Gastroesophageal sphincter (tissue), 4 donors: ENCODE results near the gene C22orf31. TPM values are rescaled to one million over a fixed set of nuclear protein-coding genes. Genes with fewer than 3 reads are reported as not detected.

Experiments
- ATAC-seq: fragments of 150-250 bp; one replicate; pipeline ENCODE4 v1.9.1; 2016; ENCODE audit warnings: mild to moderate bottlenecking, moderate library complexity
- H3K27ac ChIP-seq, 4 donors: fragments of 200-600 bp; sonication (generic) in 3 of 4; 1 replicate in 3 of 4; 2 replicates in 1 of 4; pipeline ENCODE4 v1.5.1; 2016 to 2019
- H3K27me3 ChIP-seq: fragments of 200-600 bp; sonication (generic); one replicate; pipeline ENCODE4 v1.5.1; 2019
- H3K36me3 ChIP-seq, 2 donors: fragments of 200-600 bp; sonication (generic); one replicate each; pipeline ENCODE4 v1.5.1; 2019; ENCODE audit warnings: control low read depth in 1 of 2
- H3K4me1 ChIP-seq, 3 donors: fragments of 200-600 bp; sonication (generic); 1 replicate in 2 of 3; 2 replicates in 1 of 3; pipeline ENCODE4 v1.5.1; 2016 to 2019; ENCODE audit warnings: control low read depth in 2 of 3
- H3K4me3 ChIP-seq, 2 donors: fragments of 200-600 bp; sonication (generic); one replicate each; pipeline ENCODE4 v1.5.1; 2019; ENCODE audit warnings: mild to moderate bottlenecking in 1 of 2, moderate library complexity in 1 of 2
- H3K9me3 ChIP-seq, 3 donors: fragments of 200-600 bp; sonication (generic); one replicate each; pipeline ENCODE4 v1.5.1; 2017 to 2019; ENCODE audit warnings: control low read depth in 2 of 3
- CTCF ChIP-seq, 4 experiments: fragments of 200-600 bp in 2 of 4; fragments of 450-650 bp in 2 of 4; sonication (generic) in 1 of 4; IDR thresholded peaks; one replicate each; pipeline ENCODE4 v1.5.1; 2017 to 2019; ENCODE audit warnings: antibody characterized with exemption in 4 of 4, mild to moderate bottlenecking in 2 of 4, moderate library complexity in 2 of 4
- EP300 ChIP-seq: sonication (generic); formaldehyde crosslinking; IDR thresholded peaks from one replicate; pipeline ENCODE4 v1.6.1; 2017; ENCODE audit warnings: antibody characterized with exemption, mild to moderate bottlenecking
- POLR2A ChIP-seq, 2 donors: fragments of 450-650 bp; IDR thresholded peaks; one replicate each; pipeline ENCODE4 v1.6.1; 2017; ENCODE audit warnings: antibody characterized with exemption in 2 of 2, mild to moderate bottlenecking in 2 of 2, moderate library complexity in 1 of 2
- POLR2AphosphoS5 ChIP-seq: sonication (generic); formaldehyde crosslinking; IDR thresholded peaks from one replicate; pipeline ENCODE4 v1.6.1; 2017; ENCODE audit warnings: antibody characterized with exemption
- WGBS, 2 donors: methylation state at CpG; one replicate each; pipeline ENCODE4 v1.1.5; 2018; ENCODE audit warnings: low coverage in 1 of 2; 5-methylcytosine and 5-hydroxymethylcytosine counted together
- total RNA-seq, 4 donors: library from RNA; depleted of rRNA; stranded (reverse); fragments of >200 nt; gene quantifications; one replicate each; pipeline ENCODE4 v1.1.0, GENCODE V29; 2016

C22orf31 gene
- total RNA-seq, 4 donors from 2014 or later, result not detected

- Histone ChIP-seq H3K36me3 (no peaks in the 10 kb centered on the region), H3K4me1 (peaks cover 0 to 35% (median 12%) of the 10 kb centered on the region in 3 donors), H3K4me3 (peak overlapping the region; percentile 29 to 84), H3K27ac (peak overlapping the region in 1 of 4 donors; percentile 56), H3K27me3 (peaks cover 3% of the 10 kb centered on the region), H3K9me3 (no peaks in the 10 kb centered on the region)
- WGBS, 2 donors, result 11 to 27% methylated on average over 9 of the region's 60 CpGs
- no peak for ATAC-seq
- TF ChIP-seq POLR2A (IDR thresholded peaks at IDR 0.05) (no peak), POLR2AphosphoS5 (no peak), CTCF (IDR thresholded peaks at IDR 0.05) (peak in 1 of 4 experiments; percentile 4), EP300 (no peak)
Observed at GRCh38 chr22:29071261-29072045, 9.8 kb upstream of the C22orf31 start.

- Histone ChIP-seq H3K4me3 (no peak overlapping the region), H3K4me1 (peaks cover 0 to 35% (median 12%) of the 10 kb centered on the region in 3 donors), H3K36me3 (no peaks in the 10 kb centered on the region), H3K27ac (no peak overlapping the region), H3K9me3 (no peaks in the 10 kb centered on the region), H3K27me3 (peaks cover 3% of the 10 kb centered on the region)
- TF ChIP-seq POLR2AphosphoS5 (no peak), EP300 (no peak), POLR2A (IDR thresholded peaks at IDR 0.05) (no peak), CTCF (IDR thresholded peaks at IDR 0.05) (no peak)
- 89 to 91% methylated on average over 3 to 4 of the region's 4 CpGs for WGBS, 2 donors
- no peak for ATAC-seq
Observed at GRCh38 chr22:29070490-29070889, 8.9 kb upstream of the C22orf31 start.

GRCh38 chr22:29069463-29069862 lies 7.8 kb upstream of the C22orf31 start:
- peaks cover 3% of the 10 kb centered on the region for H3K27me3 ChIP-seq
- 71% methylated on average over 2 of the region's 4 CpGs; no CpG with 5 or more reads in 1 of the 2 donors for WGBS, 2 donors
- H3K27ac ChIP-seq, result no peak overlapping the region
- no peak overlapping the region for H3K4me3 ChIP-seq
- peaks cover 0 to 33% (median 12%) of the 10 kb centered on the region in 3 donors for H3K4me1 ChIP-seq
- H3K9me3 ChIP-seq, result no peaks in the 10 kb centered on the region
- TF ChIP-seq CTCF (IDR thresholded peaks at IDR 0.05) (no peak), POLR2A (IDR thresholded peaks at IDR 0.05) (no peak), POLR2AphosphoS5 (no peak), EP300 (no peak)
- no peaks in the 10 kb centered on the region for H3K36me3 ChIP-seq
- no peak for ATAC-seq

GRCh38 chr22:29065468-29066190 lies 4.0 kb upstream of the C22orf31 start:
- H3K36me3 ChIP-seq, result no peaks in the 10 kb centered on the region
- no peaks in the 10 kb centered on the region for H3K9me3 ChIP-seq
- H3K4me3 ChIP-seq, result no peak overlapping the region
- no peak overlapping the region for H3K27ac ChIP-seq
- peaks cover 8% of the 10 kb centered on the region for H3K27me3 ChIP-seq
- no peaks in the 10 kb centered on the region for H3K4me1 ChIP-seq
- no peak for ATAC-seq
- TF ChIP-seq POLR2AphosphoS5 (no peak), EP300 (no peak), POLR2A (IDR thresholded peaks at IDR 0.05) (no peak), CTCF (IDR thresholded peaks at IDR 0.05) (no peak)
- WGBS, 2 donors, result 25 to 43% methylated on average over 6 to 7 of the region's 7 CpGs
